ENCODE data around the gene SPDYE2. TPM values are rescaled to one million over a fixed set of nuclear protein-coding genes. Genes with fewer than 3 reads are reported as not detected.
"Not testable (repeated sequence)": the region's sequence is repeated elsewhere in the genome, so short reads cannot be mapped to it uniquely, and the experiment has no call there.

The SPDYE2 gene
- total RNA-seq, 1 donor = not detected

- not testable (repeated sequence) for H3K4me3 ChIP-seq (ENCODE audit: low read depth, low read length); DNase-seq (ENCODE audit: low read depth)
These were observed 32.5 kb downstream of the SPDYE2 start for GRCh38 chr7:102583495-102583894.

- not testable (repeated sequence) for DNase-seq (ENCODE audit: low read depth); H3K4me3 ChIP-seq (ENCODE audit: low read depth, low read length)
These were observed 38.8 kb downstream of the SPDYE2 start for GRCh38 chr7:102589857-102590256.

- DNase-seq (ENCODE audit: low read depth); H3K4me3 ChIP-seq (ENCODE audit: low read depth, low read length): not testable (repeated sequence)
These were observed 41.5 kb downstream of the SPDYE2 start for GRCh38 chr7:102592477-102593019.

- DNase-seq (ENCODE audit: low read depth) = not testable (repeated sequence)
These were observed 42.8 kb downstream of the SPDYE2 start for GRCh38 chr7:102593637-102594334.

GRCh38 chr7:102596036-102596435 lies 45.0 kb downstream of the SPDYE2 start:
- DNase-seq (ENCODE audit: low read depth); H3K4me3 ChIP-seq (ENCODE audit: low read depth, low read length): not testable (repeated sequence)

More at GRCh38 chr7:102593637-102594334, 42.8 kb downstream of the SPDYE2 start:
- H3K4me3 ChIP-seq (ENCODE audit: low read depth, low read length) = not testable (repeated sequence)

GRCh38 chr7:102599699-102600098 lies 48.7 kb downstream of the SPDYE2 start:
- not testable (repeated sequence) for DNase-seq (ENCODE audit: low read depth); H3K4me3 ChIP-seq (ENCODE audit: low read depth, low read length)

- DNase-seq (ENCODE audit: low read depth) = not testable (repeated sequence)
These were observed 51.3 kb downstream of the SPDYE2 start for GRCh38 chr7:102602317-102602716.

GRCh38 chr7:102604431-102605145 lies 53.6 kb downstream of the SPDYE2 start:
- H3K4me3 ChIP-seq (ENCODE audit: low read depth, low read length); DNase-seq (ENCODE audit: low read depth): not testable (repeated sequence)

More at GRCh38 chr7:102602317-102602716, 51.3 kb downstream of the SPDYE2 start:
- H3K4me3 ChIP-seq (ENCODE audit: low read depth, low read length) = not testable (repeated sequence)

GRCh38 chr7:102606848-102607247 lies 55.8 kb downstream of the SPDYE2 start:
- DNase-seq (ENCODE audit: low read depth); H3K4me3 ChIP-seq (ENCODE audit: low read depth, low read length): not testable (repeated sequence)

GRCh38 chr7:102609734-102610133 lies 58.7 kb downstream of the SPDYE2 start:
- DNase-seq (ENCODE audit: low read depth) = not testable (repeated sequence)

GRCh38 chr7:102610441-102610840 lies 59.4 kb downstream of the SPDYE2 start:
- not testable (repeated sequence) for DNase-seq (ENCODE audit: low read depth); H3K4me3 ChIP-seq (ENCODE audit: low read depth, low read length)

More at GRCh38 chr7:102609734-102610133, 58.7 kb downstream of the SPDYE2 start:
- H3K4me3 ChIP-seq (ENCODE audit: low read depth, low read length) = not testable (repeated sequence)

- not testable (repeated sequence) for DNase-seq (ENCODE audit: low read depth); H3K4me3 ChIP-seq (ENCODE audit: low read depth, low read length)
These were observed 60.1 kb downstream of the SPDYE2 start for GRCh38 chr7:102611013-102611674.

GRCh38 chr7:102611675-102612325 lies 60.8 kb downstream of the SPDYE2 start:
- peak overlapping the region; percentile 2 for H3K4me3 ChIP-seq (ENCODE audit: low read depth, low read length)

More at GRCh38 chr7:102611675-102612325, 60.8 kb downstream of the SPDYE2 start:
- peak; percentile 10 for DNase-seq (ENCODE audit: low read depth)

Other genes with a start within 250 kb of the SPDYE2 start
- gene SPDYE6, start 194.8 kb upstream of the SPDYE2 start, total RNA-seq = not detected in 2 replicates
- 17.4 and 18.6 TPM in 2 replicates for gene PRKRIP1, start 154.9 kb upstream of the SPDYE2 start, total RNA-seq
- 40.6 and 49.9 TPM in 2 replicates for gene ORAI2, start 117.7 kb upstream of the SPDYE2 start, total RNA-seq
- 10.8 and 19.6 TPM in 2 replicates for gene ALKBH4, start 86.4 kb upstream of the SPDYE2 start, total RNA-seq
- 22.9 and 37.7 TPM in 2 replicates for gene LRWD1, start 86.2 kb upstream of the SPDYE2 start, total RNA-seq
- 28.0 and 34.5 TPM in 2 replicates for gene POLR2J, start 72.3 kb upstream of the SPDYE2 start, total RNA-seq
- gene RASA4B, start 33.4 kb upstream of the SPDYE2 start, total RNA-seq = 2.3 and 3.5 TPM in 2 replicates
- 3.2 and 4.7 TPM in 2 replicates for gene UPK3BL2, start 7.5 kb upstream of the SPDYE2 start, total RNA-seq
- gene POLR2J3, start 21.4 kb downstream of the SPDYE2 start, total RNA-seq = 33.2 and 43.6 TPM in 2 replicates
- gene RASA4, start 65.5 kb downstream of the SPDYE2 start, total RNA-seq = 9.7 and 10.4 TPM in 2 replicates
- 7.3 and 9.3 TPM in 2 replicates for gene UPK3BL1, start 91.6 kb downstream of the SPDYE2 start, total RNA-seq
- not detected in 2 replicates for gene SPDYE2B, start 99.1 kb downstream of the SPDYE2 start, total RNA-seq
- 4.8 and 8.2 TPM in 2 replicates for gene POLR2J2, start 120.4 kb downstream of the SPDYE2 start, total RNA-seq
- gene FAM185A, start 197.8 kb downstream of the SPDYE2 start, total RNA-seq = 8.2 and 8.4 TPM in 2 replicates